GM12891 (cell line): Measurements from ENCODE around the gene LTV1.

Experiments used
- POLR2A ChIP-seq: IDR thresholded peaks from 2 replicates; pipeline ENCODE4 v1.6.1; 2011; ENCODE audit warnings: low read depth, low read length, control low read depth
- TAF1 ChIP-seq: IDR thresholded peaks from 2 replicates; pipeline ENCODE4 v1.6.1; 2011; ENCODE audit warnings: low read depth, low read length, control low read depth

DNA sequence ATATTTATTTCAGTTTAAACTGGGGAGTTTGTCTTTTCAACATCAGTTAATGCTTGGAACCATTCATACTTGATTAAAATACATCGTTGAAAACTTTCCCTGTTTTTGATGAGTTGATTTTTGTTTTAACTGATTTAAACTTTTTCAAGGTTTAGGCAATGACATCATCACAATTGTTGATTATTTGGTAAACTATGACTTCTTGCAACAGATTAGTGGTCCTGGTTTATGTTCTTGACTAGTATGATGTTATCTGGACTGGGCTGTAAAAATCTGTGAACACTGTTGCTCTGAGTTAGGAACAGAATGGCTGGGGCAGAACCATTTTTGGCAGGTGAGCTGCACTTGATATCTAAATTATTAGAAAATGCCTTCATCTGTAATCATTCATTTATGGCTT lies 21.1 kb downstream of the LTV1 start, which contains the start of gene ZC2HC1B:
- TF ChIP-seq POLR2A (no peak), TAF1 (no peak)
